GM19238 (cell line): ENCODE results near the gene RBM28.
"Not testable (repeated sequence)": the region's sequence is repeated elsewhere in the genome, so short reads cannot be mapped to it uniquely, and the experiment has no call there.

Source experiments
- DNase-seq: peaks from one replicate; pipeline ENCODE4 v3.0.0; 2011; ENCODE audit warnings: low spot score; ENCODE audit not compliant: insufficient read length

Gene RBM28

GRCh38 chr7:128350708-128351295 lies 7.1 kb upstream of the RBM28 start:
- DNase-seq, result no peak

- DNase-seq, result no peak
These were observed 5.7 kb upstream of the RBM28 start for GRCh38 chr7:128349466-128349825.

- no peak for DNase-seq
These were observed 4.0 kb upstream of the RBM28 start for GRCh38 chr7:128347647-128348097.

- no peak for DNase-seq
These were observed 695 bp upstream of the RBM28 start for GRCh38 chr7:128344431-128344774.

- no peak for DNase-seq
These were observed 2.0 kb downstream of the RBM28 start for GRCh38 chr7:128341733-128342132.

GRCh38 chr7:128335730-128336129 lies 8.0 kb downstream of the RBM28 start:
- DNase-seq, result no peak

GRCh38 chr7:128324368-128324680 lies 19.4 kb downstream of the RBM28 start:
- DNase-seq, result no peak

- DNase-seq, result no peak
These were observed 20.0 kb downstream of the RBM28 start for GRCh38 chr7:128323459-128324367.

- no peak for DNase-seq
These were observed 20.7 kb downstream of the RBM28 start for GRCh38 chr7:128323040-128323439.

GRCh38 chr7:128322040-128322643 lies 21.6 kb downstream of the RBM28 start:
- DNase-seq, result no peak

- DNase-seq, result no peak
These were observed 22.7 kb downstream of the RBM28 start for GRCh38 chr7:128321044-128321422.

GRCh38 chr7:128318691-128319090 lies 25.0 kb downstream of the RBM28 start:
- DNase-seq, result no peak

GRCh38 chr7:128311013-128311412 lies 32.7 kb downstream of the RBM28 start:
- DNase-seq, result no peak

GRCh38 chr7:128310499-128310898 lies 33.2 kb downstream of the RBM28 start:
- DNase-seq, result no peak

GRCh38 chr7:128309976-128310375 lies 33.7 kb downstream of the RBM28 start:
- no peak for DNase-seq

GRCh38 chr7:128309124-128309523 lies 34.6 kb downstream of the RBM28 start:
- no peak for DNase-seq

- no peak for DNase-seq
These were observed 36.6 kb downstream of the RBM28 start for GRCh38 chr7:128307061-128307460.

GRCh38 chr7:128304212-128304611 lies 39.5 kb downstream of the RBM28 start:
- no peak for DNase-seq

GRCh38 chr7:128303643-128304042 lies 40.1 kb downstream of the RBM28 start:
- DNase-seq, result no peak

GRCh38 chr7:128303133-128303532 lies 40.6 kb downstream of the RBM28 start:
- DNase-seq, result no peak

GRCh38 chr7:128302139-128302538 lies 41.6 kb downstream of the RBM28 start:
- no peak for DNase-seq

GRCh38 chr7:128299109-128299607 lies 44.5 kb downstream of the RBM28 start:
- DNase-seq, result no peak

- not testable (repeated sequence) for DNase-seq
These were observed 45.7 kb downstream of the RBM28 start for GRCh38 chr7:128298004-128298403.
